Measurements from ENCODE around the gene TNFRSF13B.
"Not testable (repeated sequence)": the region's sequence is repeated elsewhere in the genome, so short reads cannot be mapped to it uniquely, and the experiment has no call there.

TNFRSF13B gene

DNA sequence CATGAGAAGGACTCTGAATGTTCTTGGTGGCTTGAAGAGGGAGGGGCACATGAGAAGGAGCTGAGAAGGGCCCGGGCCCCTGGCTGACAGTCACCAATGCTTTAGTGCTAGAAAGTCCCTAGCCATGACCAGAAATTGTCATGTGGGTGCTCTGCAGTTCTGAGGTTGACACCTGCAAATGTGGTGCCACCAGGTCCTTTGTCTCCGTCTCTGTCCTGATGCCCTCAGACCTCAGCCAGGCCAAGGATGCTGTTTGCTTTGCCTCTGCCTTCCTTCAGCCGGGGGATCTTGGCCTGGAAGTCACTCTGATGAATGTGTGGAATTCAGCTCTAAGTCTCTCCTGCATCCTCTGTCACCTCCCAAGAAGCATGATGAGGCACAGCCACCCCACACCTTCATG, 63.6 kb downstream of the TNFRSF13B start:
- Histone ChIP-seq H3K4me3 (no peak overlapping the region), H3K27me3 (ENCODE audit: low read depth) (no peaks in the 10 kb centered on the region), H3K9me3 (no peaks in the 10 kb centered on the region), H3K36me3 (replicated peaks) (no peaks in the 10 kb centered on the region), H3K4me1 (no peaks in the 10 kb centered on the region)
- in situ Hi-C loops (cut with MboI; ENCODE audit: low sequenced_read_pairs) = no loop called here
- DNase-seq (ENCODE audit: low spot score in 2 of 2) = no peak

DNA sequence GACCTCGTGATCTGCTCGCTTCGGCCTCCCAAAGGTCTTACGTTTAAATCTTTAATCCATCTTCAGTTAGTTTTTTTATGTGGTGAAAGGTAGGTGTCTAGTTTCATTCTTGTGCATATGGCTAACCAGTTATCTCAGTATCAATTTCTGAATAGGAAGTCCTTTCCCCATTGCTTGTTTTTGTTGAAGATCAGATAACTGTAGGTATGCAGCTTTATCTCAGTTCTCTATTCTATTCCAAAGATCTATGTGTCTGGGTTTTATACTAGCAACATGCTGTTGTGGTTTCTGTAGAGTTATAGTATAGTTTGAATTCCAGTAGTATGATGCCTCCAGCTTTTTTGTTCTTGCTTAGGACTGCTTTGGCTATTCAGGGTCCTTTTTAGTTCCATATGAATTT, 65.2 kb downstream of the TNFRSF13B start:
- no peaks in the 10 kb centered on the region for H3K4me1 ChIP-seq
- H3K9me3 ChIP-seq = no peaks in the 10 kb centered on the region
- H3K27me3 ChIP-seq (ENCODE audit: low read depth) = no peaks in the 10 kb centered on the region
- in situ Hi-C loops (cut with MboI; ENCODE audit: low sequenced_read_pairs) = no loop called here
- no peaks in the 10 kb centered on the region for H3K36me3 ChIP-seq (replicated peaks)
- no peak for DNase-seq (ENCODE audit: low spot score in 2 of 2)
- no peak overlapping the region for H3K4me3 ChIP-seq

DNA sequence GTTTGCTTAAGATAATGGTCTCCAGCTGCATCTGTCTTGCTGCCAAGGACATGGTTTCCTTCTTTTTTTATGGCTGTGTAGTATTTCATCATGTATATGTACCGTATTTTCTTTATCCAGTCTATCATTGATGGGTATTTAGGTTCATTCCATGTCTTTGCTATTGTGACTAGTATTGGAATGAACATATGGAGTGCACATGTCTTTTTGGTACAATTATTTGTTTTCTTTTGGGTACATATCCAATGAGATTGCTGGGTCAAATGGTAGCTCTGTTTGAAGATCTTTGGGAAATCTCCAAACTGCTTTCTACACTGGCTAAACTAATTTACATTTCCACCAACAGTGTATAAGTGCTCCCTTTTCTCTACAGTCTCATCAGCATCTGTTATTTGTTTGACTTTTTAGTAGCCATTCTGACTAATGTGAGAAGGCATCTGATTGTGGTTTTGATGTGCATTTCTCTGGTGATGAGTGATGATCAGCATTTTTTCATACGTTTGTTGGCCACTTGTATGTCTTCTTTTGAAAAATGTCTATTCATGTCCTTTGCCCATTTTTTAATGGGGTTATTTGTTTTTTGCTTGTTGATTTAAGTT, 66.2 kb downstream of the TNFRSF13B start:
- no peaks in the 10 kb centered on the region for H3K4me1 ChIP-seq
- no peaks in the 10 kb centered on the region for H3K36me3 ChIP-seq (replicated peaks)
- DNase-seq (ENCODE audit: low spot score in 2 of 2) = no peak
- H3K4me3 ChIP-seq = no peak overlapping the region
- H3K9me3 ChIP-seq = no peaks in the 10 kb centered on the region
- H3K27me3 ChIP-seq (ENCODE audit: low read depth) = no peaks in the 10 kb centered on the region
- in situ Hi-C loops (cut with MboI; ENCODE audit: low sequenced_read_pairs) = no loop called here

DNA sequence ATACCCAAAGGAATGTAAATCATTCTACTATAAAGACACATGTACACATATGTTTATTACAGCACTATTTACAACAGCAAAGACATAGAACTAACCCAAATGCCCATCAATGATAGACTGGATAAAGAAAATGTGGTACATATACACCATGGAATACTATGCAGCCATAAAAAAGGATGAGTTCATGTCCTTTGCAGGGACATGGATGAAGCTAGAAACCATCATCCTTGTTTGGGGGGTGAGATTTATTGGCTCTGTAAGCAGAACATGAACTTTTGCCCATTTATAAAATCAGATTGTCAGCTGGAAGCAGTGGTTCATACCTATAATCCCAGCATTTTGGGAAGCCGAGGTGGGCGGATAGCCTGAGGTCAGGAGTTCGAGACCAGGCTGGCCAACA, 68.8 kb downstream of the TNFRSF13B start:
- H3K4me3 ChIP-seq; H3K4me1 ChIP-seq; H3K9me3 ChIP-seq; H3K27me3 ChIP-seq (ENCODE audit: low read depth); H3K36me3 ChIP-seq (replicated peaks); in situ Hi-C loops (cut with MboI; ENCODE audit: low sequenced_read_pairs); DNase-seq (ENCODE audit: low spot score in 2 of 2): not testable (repeated sequence)

DNA sequence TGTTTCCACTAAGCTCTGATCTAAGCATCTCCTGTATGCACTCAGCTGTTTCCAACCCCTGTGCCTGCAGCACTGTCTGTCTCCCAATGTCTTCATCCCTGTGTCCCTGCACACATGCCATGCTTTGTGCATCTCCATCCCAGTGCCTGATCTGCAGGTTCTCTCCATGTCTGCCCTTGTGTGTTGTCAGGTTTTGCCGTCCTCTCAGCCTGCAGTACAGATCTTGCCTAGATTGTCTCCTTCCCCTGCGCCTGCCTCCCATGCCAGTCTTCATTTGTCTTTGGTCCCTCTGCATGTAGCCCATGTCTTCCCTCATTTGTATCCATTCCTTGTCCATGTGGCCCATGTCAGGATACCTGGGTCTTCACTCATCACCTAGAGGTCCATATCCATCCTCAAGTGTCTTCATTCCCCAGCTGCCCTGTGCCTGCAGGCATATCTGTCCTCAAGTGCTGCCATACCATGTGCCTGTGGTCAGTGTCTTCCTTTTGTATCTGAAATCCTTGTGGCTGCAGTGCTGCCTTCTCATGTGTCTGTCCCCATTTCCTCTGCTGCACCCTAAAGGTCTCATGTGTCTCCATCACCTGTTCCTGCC, 71.5 kb downstream of the TNFRSF13B start:
- in situ Hi-C loops (cut with MboI; ENCODE audit: low sequenced_read_pairs) = no loop called here
- Histone ChIP-seq H3K4me3 (no peak overlapping the region), H3K36me3 (replicated peaks) (no peaks in the 10 kb centered on the region), H3K27me3 (ENCODE audit: low read depth) (no peaks in the 10 kb centered on the region), H3K4me1 (no peaks in the 10 kb centered on the region), H3K9me3 (no peaks in the 10 kb centered on the region)
- no peak for DNase-seq (ENCODE audit: low spot score in 2 of 2)

DNA sequence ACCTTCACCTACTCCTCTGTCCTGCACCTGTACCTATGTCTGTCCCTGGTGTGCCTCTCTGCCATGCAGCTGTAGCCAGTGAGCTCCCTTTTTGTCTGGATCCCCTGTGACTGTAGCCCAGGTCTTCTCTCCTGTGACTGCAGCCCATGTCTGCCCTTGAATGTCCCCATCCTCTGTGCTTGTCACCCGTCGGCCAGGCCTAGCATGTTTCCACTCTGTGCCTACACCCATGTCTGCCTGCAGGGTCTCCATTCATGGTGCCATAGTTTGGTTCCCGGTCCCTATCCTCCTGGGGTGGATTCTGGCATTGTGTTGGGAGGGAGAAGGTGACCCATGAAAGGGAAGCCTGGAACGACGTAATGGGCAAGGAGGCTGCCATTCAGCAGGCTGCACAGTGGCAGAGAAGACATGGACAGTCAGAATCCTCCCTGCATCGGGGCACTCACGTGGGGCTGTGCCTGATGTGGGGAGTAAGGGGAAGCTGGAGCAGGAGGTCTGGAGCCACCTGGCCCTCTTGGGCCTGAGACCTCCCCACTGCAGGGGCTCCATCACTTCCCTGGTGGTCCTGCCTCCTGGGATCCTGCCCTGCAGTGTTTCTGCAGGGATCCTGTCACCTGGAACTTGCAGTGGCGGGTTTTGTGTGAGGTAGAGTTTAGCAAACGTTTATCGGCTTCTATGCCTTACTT, 74.6 kb downstream of the TNFRSF13B start:
- H3K4me3 ChIP-seq; in situ Hi-C loops (cut with MboI; ENCODE audit: low sequenced_read_pairs); H3K9me3 ChIP-seq; H3K36me3 ChIP-seq (replicated peaks); H3K4me1 ChIP-seq; DNase-seq (ENCODE audit: low spot score in 2 of 2); H3K27me3 ChIP-seq (ENCODE audit: low read depth): not testable (repeated sequence)

DNA sequence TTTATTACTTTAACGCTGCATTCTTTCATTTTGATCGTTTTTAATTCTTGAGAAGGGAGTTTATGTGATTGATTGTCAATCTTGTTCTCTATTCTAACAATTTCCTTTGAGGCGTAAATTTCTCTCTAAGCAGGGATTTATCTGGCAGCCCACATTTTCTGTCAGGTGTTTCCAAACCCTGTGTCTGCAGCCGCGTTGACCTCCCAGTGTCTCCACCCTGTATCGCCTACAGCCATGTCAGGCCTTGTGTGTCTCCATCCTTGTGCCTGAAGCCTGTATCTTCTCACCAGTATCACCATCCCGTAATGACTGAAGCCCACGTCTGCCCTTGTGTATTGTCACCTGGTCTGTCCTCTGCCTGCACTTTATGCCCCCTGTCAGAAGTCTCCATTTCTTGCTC, 75.7 kb downstream of the TNFRSF13B start:
- H3K9me3 ChIP-seq; H3K4me1 ChIP-seq; in situ Hi-C loops (cut with MboI; ENCODE audit: low sequenced_read_pairs); H3K27me3 ChIP-seq (ENCODE audit: low read depth); H3K4me3 ChIP-seq; DNase-seq (ENCODE audit: low spot score in 2 of 2); H3K36me3 ChIP-seq (replicated peaks): not testable (repeated sequence)

DNA sequence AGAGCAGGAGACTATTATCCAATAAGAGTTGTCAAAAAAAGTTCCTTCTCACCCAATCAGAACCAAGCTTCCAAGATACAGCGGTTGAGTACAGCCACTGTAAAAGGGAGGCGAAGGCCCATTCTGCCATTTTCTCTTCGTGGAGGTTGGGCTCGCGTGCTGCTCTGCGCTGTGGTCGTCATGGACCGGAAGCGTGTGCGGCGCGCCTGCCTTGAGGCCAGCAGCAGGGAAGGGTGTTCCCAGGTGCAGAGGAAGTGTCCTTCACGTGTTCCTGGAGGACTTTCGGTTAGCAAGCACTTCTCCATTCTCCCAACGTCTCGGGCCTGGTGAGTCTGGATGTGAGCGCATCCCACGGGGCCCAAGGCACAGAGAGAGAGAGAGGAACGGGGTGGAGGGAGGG, 78.4 kb downstream of the TNFRSF13B start:
- H3K27me3 ChIP-seq (ENCODE audit: low read depth); DNase-seq (ENCODE audit: low spot score in 2 of 2); H3K36me3 ChIP-seq (replicated peaks); H3K4me3 ChIP-seq; H3K4me1 ChIP-seq; in situ Hi-C loops (cut with MboI; ENCODE audit: low sequenced_read_pairs); H3K9me3 ChIP-seq: not testable (repeated sequence)

DNA sequence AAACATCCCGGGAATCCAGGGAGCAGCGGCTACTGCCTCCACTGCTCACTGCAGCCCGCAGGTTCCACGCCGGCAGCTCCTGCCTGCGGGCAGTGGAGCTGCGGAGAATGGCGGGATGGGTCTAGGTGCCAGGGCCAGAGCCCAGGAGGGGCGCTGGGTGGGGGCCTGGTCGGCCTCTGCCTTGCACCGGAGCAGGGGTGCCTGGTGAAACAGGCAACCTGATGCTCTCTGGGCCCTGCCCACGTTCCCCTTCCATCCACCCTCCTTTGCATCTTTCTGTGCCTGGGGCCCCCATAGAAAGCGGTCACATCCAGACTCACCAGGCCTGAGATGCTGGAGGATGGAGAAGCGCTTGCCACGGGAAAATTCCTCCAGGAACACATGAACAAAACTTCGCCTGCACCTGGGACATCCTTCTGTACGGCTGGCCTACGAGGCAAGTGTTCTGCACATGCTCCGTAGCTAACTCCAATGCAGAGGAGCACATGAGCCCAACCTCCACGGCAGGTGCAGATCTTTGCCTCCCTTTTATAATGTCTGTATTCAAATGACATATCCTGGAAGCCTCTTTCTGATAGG, 79.0 kb downstream of the TNFRSF13B start:
- in situ Hi-C loops (cut with MboI; ENCODE audit: low sequenced_read_pairs); H3K27me3 ChIP-seq (ENCODE audit: low read depth); H3K4me1 ChIP-seq; H3K4me3 ChIP-seq; H3K36me3 ChIP-seq (replicated peaks); DNase-seq (ENCODE audit: low spot score in 2 of 2); H3K9me3 ChIP-seq: not testable (repeated sequence)

DNA sequence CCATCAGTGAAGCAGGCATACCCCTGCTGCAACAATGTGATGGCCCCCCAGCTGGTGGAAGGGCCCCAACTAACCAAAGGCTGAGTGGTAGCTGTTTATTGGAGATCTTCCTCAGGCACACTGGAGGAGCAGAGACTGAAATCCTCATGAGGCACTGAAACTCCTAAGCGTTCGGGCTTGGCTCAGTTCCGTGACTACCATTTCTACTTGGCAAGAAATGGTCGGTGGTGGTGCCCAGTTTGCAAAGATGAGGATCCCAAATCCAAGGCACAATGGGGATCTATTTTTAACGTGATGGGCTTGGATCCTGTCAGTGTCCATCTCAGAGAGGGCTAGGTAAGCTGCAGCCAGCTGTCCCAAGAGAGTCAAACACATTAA, 82.8 kb downstream of the TNFRSF13B start:
- H3K27me3 ChIP-seq (ENCODE audit: low read depth) = no peaks in the 10 kb centered on the region
- in situ Hi-C loops (cut with MboI; ENCODE audit: low sequenced_read_pairs) = no loop called here
- H3K4me3 ChIP-seq = no peak overlapping the region
- no peak for DNase-seq (ENCODE audit: low spot score in 2 of 2)
- H3K36me3 ChIP-seq (replicated peaks) = no peaks in the 10 kb centered on the region
- H3K4me1 ChIP-seq = no peaks in the 10 kb centered on the region
- no peaks in the 10 kb centered on the region for H3K9me3 ChIP-seq

Data from HAP-1 (cell line).